ENCODE results near the gene HOXD13.

DNA sequence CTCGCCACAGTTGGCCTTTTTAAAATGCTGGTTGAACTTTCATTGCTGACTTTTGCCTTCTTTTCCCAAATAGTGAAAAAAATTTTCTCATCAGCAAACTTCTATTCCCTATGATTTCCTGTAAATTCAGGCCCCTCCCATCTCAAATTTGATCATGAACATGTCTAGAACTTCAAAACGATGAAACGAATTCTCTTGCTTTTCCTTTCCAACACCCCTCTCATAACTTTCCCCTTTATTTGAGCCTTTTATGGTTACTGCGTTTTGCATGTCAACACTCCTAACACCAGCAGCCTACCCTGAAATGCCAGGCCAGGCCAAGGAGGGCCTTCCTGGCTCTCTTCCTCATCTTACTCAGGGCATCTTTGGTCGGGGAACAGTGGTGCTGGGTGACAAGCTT lies 1.7 kb upstream of the HOXD13 start:
- TF ChIP-seq CTCF (IDR thresholded peaks at IDR 0.05; ENCODE audit: low read depth, low read length, poor library complexity, severe bottlenecking) (no peak), EZH2phosphoT487 (IDR thresholded peaks at IDR 0.05; ENCODE audit: borderline replicate concordance, low read length) (no peak)
